ENCODE measurements around the gene RAB12.
A peak's percentile ranks its signal among the peaks of the same experiment; 100 is the strongest.
"Not testable (repeated sequence)": the region's sequence is repeated elsewhere in the genome, so short reads cannot be mapped to it uniquely, and the experiment has no call there.

The RAB12 gene, protein sequence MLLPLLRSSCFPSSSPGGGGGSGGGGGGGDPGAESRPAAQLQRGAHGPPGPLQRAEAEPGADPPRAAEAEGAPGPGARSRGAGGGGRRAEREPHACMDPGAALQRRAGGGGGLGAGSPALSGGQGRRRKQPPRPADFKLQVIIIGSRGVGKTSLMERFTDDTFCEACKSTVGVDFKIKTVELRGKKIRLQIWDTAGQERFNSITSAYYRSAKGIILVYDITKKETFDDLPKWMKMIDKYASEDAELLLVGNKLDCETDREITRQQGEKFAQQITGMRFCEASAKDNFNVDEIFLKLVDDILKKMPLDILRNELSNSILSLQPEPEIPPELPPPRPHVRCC

DNA sequence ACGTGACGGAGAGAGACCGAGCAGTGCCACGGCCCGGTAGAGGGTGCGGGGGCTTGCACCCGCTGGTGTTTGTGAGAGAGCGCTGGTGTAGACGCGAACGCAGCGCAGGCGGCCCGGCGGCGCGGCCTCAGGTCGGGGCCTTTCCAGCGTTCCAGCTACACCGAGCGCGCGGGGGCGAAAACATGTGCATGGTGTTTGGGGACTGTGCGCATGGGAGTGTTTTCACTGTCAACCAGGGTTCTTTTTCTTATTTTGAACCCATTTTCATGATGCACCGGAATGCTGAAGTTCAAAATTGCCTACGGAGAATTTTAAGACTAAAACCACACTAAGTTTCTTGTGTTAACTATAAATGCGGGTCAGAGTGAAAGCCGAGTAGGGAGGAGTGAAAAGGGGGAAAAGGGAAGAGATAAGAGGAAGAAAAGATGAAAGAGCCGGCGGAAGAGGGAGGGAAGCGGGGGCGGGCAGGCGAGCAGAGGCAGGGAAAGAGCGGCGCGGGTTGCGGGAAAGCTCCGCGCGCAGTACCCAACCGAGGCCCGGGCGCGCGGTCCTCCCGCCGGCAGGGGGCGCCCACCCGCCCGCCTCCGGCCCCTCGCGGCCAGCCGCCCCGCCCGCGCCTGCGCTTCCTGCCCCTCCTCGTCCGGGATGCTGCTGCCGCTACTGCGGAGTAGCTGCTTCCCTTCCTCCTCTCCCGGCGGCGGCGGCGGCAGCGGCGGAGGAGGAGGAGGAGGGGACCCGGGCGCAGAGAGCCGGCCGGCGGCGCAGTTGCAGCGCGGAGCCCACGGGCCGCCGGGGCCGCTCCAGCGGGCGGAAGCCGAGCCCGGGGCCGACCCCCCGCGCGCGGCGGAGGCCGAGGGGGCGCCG, at the start of gene RAB12:
Gene RAB12, plus strand, starts transcription at position 643 of the 864 bp plus-strand sequence. Its CDS starts 3 bp downstream, at position 646.
- DNase-seq (ENCODE audit: low spot score): peak; percentile 93

DNA sequence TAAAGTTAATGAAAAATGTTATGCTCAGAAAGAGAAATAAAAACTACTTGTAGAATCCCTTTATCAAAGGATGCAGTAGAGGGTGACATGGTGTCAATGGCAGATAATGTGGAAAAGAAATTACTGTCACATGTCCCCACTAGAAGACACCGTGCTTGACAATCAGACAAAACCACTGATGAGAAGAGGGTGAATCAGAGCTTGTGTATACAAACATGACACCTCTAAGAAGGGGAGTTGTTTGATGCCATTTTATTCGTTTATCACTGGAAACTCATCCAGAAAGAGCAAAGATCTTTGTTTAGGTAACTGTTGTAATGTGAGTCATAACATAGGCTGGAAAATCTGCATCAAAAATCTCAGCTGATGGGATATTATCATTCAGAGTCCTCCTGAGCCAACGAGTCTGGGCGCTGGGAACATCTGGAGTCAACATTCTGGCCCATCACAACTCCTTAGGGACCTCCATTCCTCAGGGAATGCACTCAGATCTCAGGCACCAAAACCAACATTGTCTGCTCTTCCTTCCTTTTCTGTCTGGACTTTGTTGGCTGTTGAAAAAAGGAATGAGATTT, 49.5 kb upstream of the RAB12 start:
- no peak for DNase-seq (ENCODE audit: low spot score)

- DNase-seq (ENCODE audit: low spot score): no peak
These were observed 47.9 kb upstream of the RAB12 start for GRCh38 chr18:8561123-8561910.

DNA sequence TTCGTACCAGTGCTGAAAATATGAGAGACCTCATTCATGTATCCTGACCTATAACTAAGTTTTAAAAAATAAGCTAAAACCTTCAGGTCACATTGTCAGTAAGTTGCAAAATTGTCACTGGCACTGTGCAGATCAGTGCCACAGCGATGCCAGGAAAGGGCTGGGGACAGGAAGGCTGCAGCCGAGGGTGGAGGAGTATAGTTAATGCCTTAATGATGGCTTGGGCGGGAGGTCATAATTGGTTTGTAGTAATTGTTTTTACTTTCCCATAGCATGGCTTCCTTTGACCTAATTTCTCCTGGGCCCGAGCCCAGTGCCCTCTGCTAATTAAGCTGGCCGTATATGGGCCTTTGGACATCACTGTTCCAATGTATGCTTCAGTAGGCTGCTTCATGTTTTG, 47.2 kb upstream of the RAB12 start:
- DNase-seq (ENCODE audit: low spot score): no peak

DNA sequence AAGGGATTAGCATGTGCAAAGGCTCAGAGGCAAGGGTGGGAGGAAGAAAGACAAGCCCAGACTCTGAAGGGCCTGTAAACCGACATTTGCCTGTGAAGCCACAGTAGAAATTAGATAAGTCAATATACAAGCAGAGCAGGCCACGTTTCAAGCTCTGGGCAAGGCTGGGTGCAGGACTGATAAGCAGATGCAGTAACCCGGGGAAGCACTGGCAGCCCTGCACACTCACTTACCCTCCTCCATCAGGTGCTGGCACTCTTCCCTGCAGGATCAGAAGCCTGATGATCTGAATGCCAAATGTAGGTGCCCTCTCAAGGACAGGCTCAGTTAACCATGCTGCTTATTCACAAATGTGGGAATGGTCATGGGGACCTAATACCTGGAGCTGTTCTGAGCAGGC, 46.3 kb upstream of the RAB12 start:
- no peak for DNase-seq (ENCODE audit: low spot score)

DNA sequence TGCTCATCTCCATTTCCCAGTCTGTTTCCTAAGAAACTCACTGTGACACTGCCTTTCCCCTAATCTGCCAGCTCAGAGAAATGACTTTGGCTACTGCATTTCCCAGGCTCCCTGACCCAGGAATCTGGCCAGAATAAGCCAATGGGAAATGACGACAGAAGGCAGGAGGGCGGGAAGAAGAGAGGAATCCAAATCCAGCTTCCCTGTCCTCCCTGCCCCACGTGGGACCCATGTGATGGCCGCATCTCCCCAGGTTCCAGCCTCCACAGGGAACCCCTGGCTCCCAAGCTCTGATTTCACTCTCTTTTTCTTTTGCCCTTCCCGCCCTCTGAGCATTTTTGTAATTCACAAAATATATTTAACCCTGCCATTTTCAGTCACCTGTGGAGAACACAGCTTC, 37.8 kb upstream of the RAB12 start:
- no peak for DNase-seq (ENCODE audit: low spot score)

DNA sequence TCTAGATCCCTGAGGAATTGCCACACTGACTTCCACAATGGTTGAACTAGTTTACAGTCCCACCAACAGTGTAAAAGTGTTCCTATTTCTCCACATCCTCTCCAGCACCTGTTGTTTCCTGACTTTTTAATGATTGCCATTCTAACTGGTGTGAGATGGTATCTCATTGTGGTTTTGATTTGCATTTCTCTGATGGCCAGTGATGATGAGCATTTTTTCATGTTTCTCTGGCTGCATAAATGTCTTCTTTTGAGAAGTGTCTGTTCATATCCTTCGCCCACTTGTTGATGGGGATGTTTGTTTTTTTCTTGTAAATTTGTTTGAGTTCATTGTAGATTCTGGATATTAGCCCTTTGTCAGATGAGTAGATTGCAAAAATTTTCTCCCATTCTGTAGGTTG, 35.5 kb upstream of the RAB12 start:
- not testable (repeated sequence) for DNase-seq (ENCODE audit: low spot score)

GRCh38 chr18:8584798-8585197, 24.4 kb upstream of the RAB12 start:
- DNase-seq (ENCODE audit: low spot score): peak; percentile 34

GRCh38 chr18:8586941-8587340, 22.3 kb upstream of the RAB12 start:
- DNase-seq (ENCODE audit: low spot score): no peak

DNA sequence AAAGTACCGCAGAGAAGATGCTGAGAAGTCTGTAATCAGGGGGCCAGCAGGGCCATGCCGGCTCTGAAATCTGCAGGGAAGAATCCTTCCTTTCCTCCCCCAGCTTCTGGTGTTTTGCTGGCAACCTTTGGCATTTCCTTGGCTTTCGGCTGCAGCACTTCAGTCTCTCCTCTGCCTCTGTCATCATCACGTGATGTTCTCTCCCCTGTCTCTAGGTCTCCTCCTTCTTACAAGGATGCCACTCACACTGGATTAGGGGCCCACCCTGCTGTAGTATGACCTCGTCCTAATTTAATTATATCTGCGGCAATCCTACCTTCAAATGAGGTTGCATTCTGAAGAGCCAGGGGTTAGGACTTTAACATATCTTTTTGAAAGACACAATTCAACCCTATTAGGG, 13.8 kb upstream of the RAB12 start:
- DNase-seq (ENCODE audit: low spot score): no peak

DNA sequence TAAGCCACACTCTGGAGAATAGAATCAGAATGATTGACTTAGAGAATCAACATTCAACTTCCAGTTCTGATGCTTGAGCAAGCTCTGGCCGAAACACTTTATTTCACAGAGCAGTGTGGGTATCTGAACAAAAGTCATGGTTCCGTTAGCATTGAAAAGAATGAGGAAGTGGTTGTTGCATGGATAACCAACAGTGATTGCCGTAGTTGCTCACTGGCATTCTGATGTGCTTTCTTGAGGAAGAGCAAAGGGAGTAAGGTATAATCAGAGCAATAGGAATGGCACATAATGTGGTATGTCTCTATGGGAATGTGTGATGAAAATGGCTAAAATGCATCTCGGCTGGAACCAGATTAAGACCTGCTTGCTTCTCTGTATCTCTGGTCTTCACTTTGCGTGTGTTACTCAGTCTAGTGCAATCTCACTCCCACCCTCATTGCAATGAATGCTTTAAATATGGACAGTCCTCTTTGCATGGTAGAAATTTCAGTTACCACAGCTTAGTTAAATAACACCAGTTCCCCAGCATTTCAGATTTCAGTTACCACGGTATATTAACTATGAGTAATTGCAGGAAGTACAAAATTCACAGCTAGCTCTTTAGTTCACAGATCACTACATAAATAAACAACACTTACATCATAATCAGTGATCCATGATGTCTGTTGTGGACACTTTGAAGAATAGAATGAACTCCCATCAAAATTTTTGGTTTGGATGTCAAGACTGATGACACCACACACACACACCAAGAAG, 7.8 kb upstream of the RAB12 start:
- no peak for DNase-seq (ENCODE audit: low spot score)

GRCh38 chr18:8602040-8602439, 7.2 kb upstream of the RAB12 start:
- no peak for DNase-seq (ENCODE audit: low spot score)

DNA sequence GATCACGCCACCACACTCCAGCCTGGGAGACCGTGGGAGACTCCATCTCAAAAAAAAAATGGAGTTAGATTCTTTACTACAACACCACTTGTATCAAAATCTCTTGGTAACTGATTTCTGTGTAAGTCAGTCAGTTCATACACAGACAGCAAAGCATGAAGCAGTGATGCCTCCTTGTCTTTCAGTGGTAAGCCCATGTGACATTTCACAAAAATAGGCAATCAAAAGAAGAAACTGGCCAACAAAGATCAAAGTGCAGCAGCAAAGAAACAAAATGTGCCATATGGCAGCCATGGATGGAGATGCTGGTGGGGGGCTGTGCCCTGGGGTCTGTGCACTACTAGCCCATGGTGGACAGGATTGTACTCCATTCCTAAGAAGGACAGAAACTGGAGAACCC, 6.7 kb upstream of the RAB12 start:
- DNase-seq (ENCODE audit: low spot score): no peak

DNA sequence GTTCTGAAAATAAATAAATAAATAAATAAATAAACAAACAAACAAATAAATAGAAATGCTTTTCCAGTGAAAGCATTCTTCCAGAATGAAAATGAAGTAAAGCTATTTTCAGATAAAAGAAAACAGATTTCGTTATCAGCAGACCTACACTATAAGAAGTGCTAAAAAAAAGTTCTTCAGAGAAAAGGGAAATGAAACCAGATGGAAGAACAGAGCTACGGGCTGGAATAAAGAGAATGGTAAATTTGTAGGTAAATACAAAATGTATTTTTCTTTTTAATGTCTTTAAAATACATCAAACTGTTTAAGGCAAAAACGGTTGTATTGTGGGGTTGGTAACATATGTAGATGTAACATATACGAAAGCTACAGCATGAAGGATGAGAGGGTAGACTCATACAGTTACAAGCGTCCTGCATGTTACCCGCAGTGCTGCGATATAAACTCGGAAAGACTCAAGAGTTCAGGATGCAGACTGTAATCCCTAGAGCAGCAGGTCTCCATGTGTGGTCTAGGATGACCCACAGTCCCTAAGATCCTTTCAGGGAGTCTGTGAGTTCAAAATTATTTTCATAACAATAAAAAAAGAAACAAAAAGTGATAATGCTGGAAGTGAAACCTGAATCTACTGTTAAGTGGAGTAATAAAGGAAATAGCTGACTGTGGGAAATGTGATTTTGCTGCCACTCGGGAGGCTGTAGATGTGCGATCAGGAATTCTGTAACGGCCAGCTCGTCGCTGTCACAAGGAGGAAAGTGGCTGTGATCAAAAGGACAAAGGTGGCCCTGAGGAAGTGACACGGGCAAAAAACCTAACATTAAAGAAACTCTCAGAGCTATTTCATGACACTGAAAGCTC, 5.3 kb upstream of the RAB12 start:
- DNase-seq (ENCODE audit: low spot score): no peak

DNA sequence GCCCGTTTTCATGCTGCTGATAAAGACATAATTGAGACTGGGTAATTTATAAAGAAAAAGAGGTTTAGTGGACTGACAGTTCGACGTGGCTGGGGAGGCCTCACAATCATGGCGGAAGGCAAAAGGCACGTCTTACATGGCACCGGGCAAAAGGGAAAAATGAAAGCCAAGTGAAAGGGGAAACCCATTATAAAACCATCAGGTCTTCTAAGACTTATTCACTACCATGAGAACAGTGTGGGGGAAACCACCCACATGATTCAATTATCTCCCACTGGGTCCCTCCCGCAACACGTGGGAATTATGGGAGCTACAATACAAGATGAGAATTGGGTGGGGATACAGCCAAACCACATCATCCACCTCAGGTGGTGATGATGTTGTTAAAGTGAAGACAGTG, 3.3 kb upstream of the RAB12 start:
- DNase-seq (ENCODE audit: low spot score): no peak

DNA sequence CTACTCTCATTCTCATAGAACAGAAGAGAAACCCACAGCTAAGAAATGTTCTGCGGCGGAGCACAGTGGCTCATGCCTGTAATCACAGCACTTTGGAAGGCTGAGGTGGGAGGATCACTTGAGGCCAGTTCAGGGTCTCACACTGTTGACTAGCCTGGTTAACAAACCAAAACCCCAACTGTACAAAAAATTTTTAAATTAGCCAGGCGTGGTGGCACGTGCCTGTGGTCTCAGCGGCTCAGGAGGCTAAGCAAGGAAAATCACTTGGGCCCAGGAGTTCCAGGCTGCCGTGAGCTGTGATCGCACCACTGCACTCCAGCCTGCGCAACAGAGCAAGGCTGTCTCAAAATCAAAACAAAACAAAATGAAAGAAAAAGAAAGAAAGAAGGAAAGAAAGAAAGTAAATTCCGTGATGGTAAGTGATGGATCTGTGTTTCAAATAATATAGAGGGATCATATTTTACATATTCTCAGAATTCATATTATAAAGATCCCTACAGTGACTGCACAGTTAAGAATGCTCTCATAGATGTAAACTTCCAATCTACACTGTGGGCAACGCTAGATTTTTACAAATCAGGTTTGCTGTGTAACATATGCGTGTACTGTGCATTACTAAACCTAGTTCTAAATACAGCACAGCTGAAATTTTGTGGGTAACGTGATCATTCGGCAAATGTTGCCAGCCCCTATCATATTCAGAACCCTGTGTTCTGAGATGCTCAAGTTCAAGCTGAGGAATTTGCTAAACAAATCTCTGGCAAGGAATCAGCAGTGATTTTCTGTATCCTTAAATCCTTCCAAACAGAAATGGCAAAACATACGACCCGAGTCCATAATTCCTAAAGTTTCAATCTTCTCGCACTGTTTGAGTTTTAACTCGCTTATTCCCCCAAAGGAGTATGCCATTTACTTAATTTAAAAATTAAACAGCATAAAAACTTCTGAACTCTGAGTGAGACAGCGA, 1.2 kb upstream of the RAB12 start:
- DNase-seq (ENCODE audit: low spot score): no peak

DNA sequence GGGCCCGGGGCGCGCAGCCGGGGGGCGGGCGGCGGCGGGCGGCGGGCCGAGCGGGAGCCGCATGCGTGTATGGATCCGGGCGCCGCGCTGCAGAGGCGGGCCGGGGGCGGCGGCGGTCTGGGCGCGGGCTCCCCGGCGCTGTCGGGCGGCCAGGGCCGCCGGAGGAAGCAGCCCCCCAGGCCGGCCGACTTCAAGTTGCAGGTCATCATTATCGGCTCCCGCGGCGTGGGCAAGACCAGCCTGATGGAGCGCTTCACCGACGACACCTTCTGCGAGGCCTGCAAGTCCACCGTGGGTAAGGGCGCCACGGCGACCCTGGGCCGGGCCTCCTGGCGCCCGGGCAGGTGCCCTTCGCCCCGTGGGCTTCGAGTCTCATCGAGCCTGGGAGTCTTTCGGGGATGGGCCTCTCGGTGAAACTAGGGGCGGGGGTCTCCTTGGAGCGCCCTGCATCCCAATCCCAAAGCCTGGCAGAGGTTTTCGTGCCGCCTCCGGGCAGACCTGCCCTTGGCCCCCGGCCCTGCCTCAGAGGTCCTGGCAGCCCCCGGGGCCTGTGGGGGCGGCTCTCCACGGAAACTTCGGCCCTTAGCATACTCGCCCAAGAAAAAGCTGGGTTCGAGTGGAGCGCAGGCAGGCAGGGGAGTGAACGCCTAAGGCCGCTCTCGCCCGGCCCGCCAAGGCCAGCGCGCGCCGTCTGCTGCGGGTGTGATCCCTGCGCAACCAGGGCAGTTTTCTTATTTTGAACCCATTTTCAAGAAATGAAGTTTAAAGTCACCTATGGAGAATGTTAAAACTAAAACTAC, 622 bp downstream of the RAB12 start:
- DNase-seq (ENCODE audit: low spot score): peak; percentile 20

- no peak for DNase-seq (ENCODE audit: low spot score)
These were observed 1.2 kb downstream of the RAB12 start for GRCh38 chr18:8610459-8610851.

All from iPS-NIHi11 (cell line).